Activated CD8-positive, alpha-beta memory T cell treated with anti-CD3 and anti-CD28 coated beads for 48 hours (primary cell): ENCODE measurements around the gene TBC1D14.

Experiments
- DNase-seq, 3 experiments: peaks; one replicate each; pipeline ENCODE4 v3.0.0-alpha.2; 2020; ENCODE audit warnings: low read depth in 2 of 3, low spot score in 2 of 3

The TBC1D14 gene

GRCh38 chr4:6928081-6928480 lies 18.5 kb downstream of the TBC1D14 start:
- no peak for DNase-seq

- DNase-seq, result no peak
These were observed 19.7 kb downstream of the TBC1D14 start for GRCh38 chr4:6929339-6929811.

- no peak for DNase-seq
These were observed 20.3 kb downstream of the TBC1D14 start for GRCh38 chr4:6929812-6930464.

- DNase-seq, result no peak
These were observed 22.8 kb downstream of the TBC1D14 start for GRCh38 chr4:6932475-6932874.

- DNase-seq, result no peak
These were observed 23.3 kb downstream of the TBC1D14 start for GRCh38 chr4:6932918-6933317.

- DNase-seq, result no peak
These were observed 24.2 kb downstream of the TBC1D14 start for GRCh38 chr4:6933691-6934430.

- no peak for DNase-seq
These were observed 26.3 kb downstream of the TBC1D14 start for GRCh38 chr4:6935965-6936364.

- DNase-seq, result no peak
These were observed 27.6 kb downstream of the TBC1D14 start for GRCh38 chr4:6937201-6937600.

- no peak for DNase-seq
These were observed 28.1 kb downstream of the TBC1D14 start for GRCh38 chr4:6937754-6938153.

GRCh38 chr4:6938237-6938636 lies 28.6 kb downstream of the TBC1D14 start:
- DNase-seq, result no peak

- DNase-seq, result no peak
These were observed 29.1 kb downstream of the TBC1D14 start for GRCh38 chr4:6938647-6939271.

GRCh38 chr4:6939761-6940743 lies 30.4 kb downstream of the TBC1D14 start:
- no peak for DNase-seq

- no peak for DNase-seq
These were observed 31.1 kb downstream of the TBC1D14 start for GRCh38 chr4:6940744-6941137.

GRCh38 chr4:6941796-6942195 lies 32.2 kb downstream of the TBC1D14 start:
- DNase-seq, result no peak

GRCh38 chr4:6942238-6942800 lies 32.7 kb downstream of the TBC1D14 start:
- no peak for DNase-seq

- DNase-seq, result no peak
These were observed 33.6 kb downstream of the TBC1D14 start for GRCh38 chr4:6943012-6943884.

GRCh38 chr4:6943885-6944225 lies 34.2 kb downstream of the TBC1D14 start:
- DNase-seq, result no peak

GRCh38 chr4:6944301-6945051 lies 34.9 kb downstream of the TBC1D14 start:
- DNase-seq, result no peak

- no peak for DNase-seq
These were observed 35.4 kb downstream of the TBC1D14 start for GRCh38 chr4:6945052-6945409.
